HFF-Myc (cell line): ENCODE results near the gene MED27.

Source experiments
- DNase-seq: peaks from one replicate; pipeline ENCODE4 v3.0.0-alpha.2; 2011; ENCODE audit warnings: low read depth; ENCODE audit errors: extremely low read depth
- H3K4me3 ChIP-seq: replicated peaks from 2 replicates; pipeline ENCODE4 v1.5.1; 2011; ENCODE audit warnings: low read depth, mild to moderate bottlenecking, control low read depth, low read length
- TF ChIP-seq, protein P1 (sequence below): IDR thresholded peaks from 2 replicates; pipeline ENCODE4 v1.5.1; 2012; ENCODE audit warnings: mild to moderate bottlenecking, low read depth, low read length, control low read depth; ENCODE audit errors: missing control alignments

Gene MED27

DNA sequence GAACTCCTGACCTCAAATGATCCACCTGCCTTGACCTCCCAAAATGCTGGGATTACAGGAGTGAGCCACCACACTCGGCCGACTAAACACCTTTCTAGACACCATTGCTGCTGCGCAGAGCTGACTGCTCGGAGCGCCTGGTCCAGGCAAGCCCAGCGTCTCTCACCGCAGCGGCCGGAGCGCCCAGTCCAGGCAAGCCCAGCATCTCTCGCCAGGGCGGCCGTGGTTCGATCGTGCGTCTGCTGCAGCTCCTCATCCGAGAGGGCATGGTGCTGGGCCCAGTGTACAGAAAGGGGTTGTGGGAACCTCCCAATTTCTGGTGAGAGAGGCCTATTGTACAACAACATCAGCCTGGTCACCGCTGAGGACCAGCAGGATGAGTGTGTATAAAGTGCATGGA is 230.3 kb downstream of the MED27 start:
- H3K4me3 ChIP-seq: no peak overlapping the region
- DNase-seq: no peak
- TF ChIP-seq, protein P1, sequence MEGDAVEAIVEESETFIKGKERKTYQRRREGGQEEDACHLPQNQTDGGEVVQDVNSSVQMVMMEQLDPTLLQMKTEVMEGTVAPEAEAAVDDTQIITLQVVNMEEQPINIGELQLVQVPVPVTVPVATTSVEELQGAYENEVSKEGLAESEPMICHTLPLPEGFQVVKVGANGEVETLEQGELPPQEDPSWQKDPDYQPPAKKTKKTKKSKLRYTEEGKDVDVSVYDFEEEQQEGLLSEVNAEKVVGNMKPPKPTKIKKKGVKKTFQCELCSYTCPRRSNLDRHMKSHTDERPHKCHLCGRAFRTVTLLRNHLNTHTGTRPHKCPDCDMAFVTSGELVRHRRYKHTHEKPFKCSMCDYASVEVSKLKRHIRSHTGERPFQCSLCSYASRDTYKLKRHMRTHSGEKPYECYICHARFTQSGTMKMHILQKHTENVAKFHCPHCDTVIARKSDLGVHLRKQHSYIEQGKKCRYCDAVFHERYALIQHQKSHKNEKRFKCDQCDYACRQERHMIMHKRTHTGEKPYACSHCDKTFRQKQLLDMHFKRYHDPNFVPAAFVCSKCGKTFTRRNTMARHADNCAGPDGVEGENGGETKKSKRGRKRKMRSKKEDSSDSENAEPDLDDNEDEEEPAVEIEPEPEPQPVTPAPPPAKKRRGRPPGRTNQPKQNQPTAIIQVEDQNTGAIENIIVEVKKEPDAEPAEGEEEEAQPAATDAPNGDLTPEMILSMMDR: no peak

DNA sequence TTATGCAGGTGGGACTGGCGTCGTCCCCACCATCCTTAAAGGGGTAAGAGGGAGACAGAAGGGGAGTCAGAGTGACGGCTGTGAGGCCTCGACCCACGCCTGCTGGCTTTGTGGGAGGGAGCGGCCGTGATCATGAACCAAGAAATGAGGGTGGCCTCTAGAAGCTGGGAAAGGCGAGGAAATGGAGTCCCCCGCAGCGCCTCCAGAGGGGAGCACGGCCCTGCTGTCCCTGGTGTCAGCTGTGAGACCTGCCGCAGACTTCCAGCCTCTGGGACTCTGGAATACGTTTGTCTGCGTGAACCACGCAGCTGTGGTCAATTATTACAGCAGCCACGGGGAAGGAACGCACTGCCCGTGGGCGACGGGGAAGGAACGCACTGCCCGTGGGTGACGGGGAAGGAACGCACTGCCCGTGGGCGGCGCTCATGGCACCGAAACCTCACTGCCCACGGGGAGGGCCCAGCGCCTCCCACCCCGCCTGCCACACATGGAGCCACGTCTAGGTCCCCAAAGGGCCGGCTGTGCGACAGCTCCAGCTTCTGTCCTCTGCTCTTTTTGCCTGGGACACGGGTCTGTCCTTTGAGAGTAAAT is 231.0 kb downstream of the MED27 start:
- no peak for DNase-seq
- H3K4me3 ChIP-seq: no peak overlapping the region
- TF ChIP-seq, protein P1: no peak

- TF ChIP-seq, protein P1: no peak
- DNase-seq: no peak
- no peak overlapping the region for H3K4me3 ChIP-seq
Observed at GRCh38 chr9:131847665-131848354, 231.9 kb downstream of the MED27 start.

GRCh38 chr9:131845305-131846298 is 234.1 kb downstream of the MED27 start:
- TF ChIP-seq, protein P1: no peak
- DNase-seq: no peak

DNA sequence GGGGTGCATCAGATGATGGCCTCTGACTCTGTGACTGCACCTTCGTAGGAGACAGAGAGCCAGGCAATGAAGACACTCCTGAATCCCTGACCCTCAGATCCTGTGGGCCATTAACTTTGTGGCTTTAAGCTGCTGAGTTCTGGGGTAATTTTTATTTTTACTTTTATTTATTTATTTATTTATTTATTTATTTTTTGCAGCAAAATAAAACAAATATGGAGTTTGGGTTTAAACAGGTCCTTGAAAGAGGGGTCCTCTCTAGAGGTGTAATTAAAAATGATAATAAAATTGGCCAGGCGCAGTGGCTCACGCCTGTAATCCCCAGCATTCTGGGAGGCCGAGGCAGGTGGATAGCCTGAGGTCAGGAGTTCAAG is 234.9 kb downstream of the MED27 start:
- TF ChIP-seq, protein P1: no peak
- no peak overlapping the region for H3K4me3 ChIP-seq

More at GRCh38 chr9:131845305-131846298, 234.1 kb downstream of the MED27 start:
- H3K4me3 ChIP-seq: no peak overlapping the region

GRCh38 chr9:131843989-131844744 is 235.5 kb downstream of the MED27 start:
- no peak for DNase-seq
- no peak overlapping the region for H3K4me3 ChIP-seq
- TF ChIP-seq, protein P1: no peak

More for the DNA sequence above, 234.9 kb downstream of the MED27 start:
- DNase-seq: no peak
